HL-60 (cell line): ENCODE measurements around the gene STAT1.

Source experiments
- DNase-seq, 2 experiments: peaks; one replicate each; pipeline ENCODE4 v3.0.0-alpha.2; 2010 to 2020; ENCODE audit warnings: low read depth in 1 of 2, low spot score in 1 of 2
- H3K27ac ChIP-seq: fragments of 250-450 bp; sonication (Bioruptor Pico); replicated peaks from 2 replicates; pipeline ENCODE4 v1.5.1; 2020; ENCODE audit warnings: mild to moderate bottlenecking, moderate library complexity
- H3K27me3 ChIP-seq: fragments of 250-450 bp; sonication (Bioruptor Pico); 2 replicates; pipeline ENCODE4 v1.5.1; 2021; ENCODE audit warnings: mild to moderate bottlenecking, moderate library complexity; ENCODE audit not compliant: insufficient read depth, poor library complexity, severe bottlenecking
- H3K4me3 ChIP-seq: replicated peaks from 2 replicates; pipeline ENCODE4 v1.5.1; 2011; ENCODE audit warnings: mild to moderate bottlenecking, control low read depth, low read length; ENCODE audit not compliant: insufficient read depth
- CTCF ChIP-seq: IDR thresholded peaks from one replicate; pipeline ENCODE4 v1.5.1; 2011; ENCODE audit warnings: low read length, control low read depth, inconsistent platforms; ENCODE audit not compliant: insufficient read depth
- GABPA ChIP-seq: IDR thresholded peaks from 2 replicates; pipeline ENCODE4 v1.6.1; 2012; ENCODE audit warnings: low read depth
- POLR2AphosphoS5 ChIP-seq: IDR thresholded peaks from 2 replicates; pipeline ENCODE4 v1.6.1; 2012; ENCODE audit warnings: low read depth
- REST ChIP-seq: IDR thresholded peaks from 2 replicates; pipeline ENCODE4 v1.6.1; 2012; ENCODE audit warnings: low read depth; ENCODE audit not compliant: insufficient replicate concordance
- SPI1 ChIP-seq: IDR thresholded peaks from 2 replicates; pipeline ENCODE4 v1.6.1; 2012; ENCODE audit warnings: low read depth, mild to moderate bottlenecking, borderline replicate concordance

STAT1 gene

GRCh38 chr2:190935054-190935453, 78.9 kb downstream of the STAT1 start:
- no peak overlapping the region for H3K27ac ChIP-seq
- no peak overlapping the region for H3K4me3 ChIP-seq
- TF ChIP-seq SPI1 (no peak), CTCF (no peak), REST (no peak), POLR2AphosphoS5 (no peak), GABPA (no peak)
- DNase-seq: no peak
- no peaks in the 10 kb centered on the region for H3K27me3 ChIP-seq

- Histone ChIP-seq H3K27ac (no peak overlapping the region), H3K27me3 (no peaks in the 10 kb centered on the region), H3K4me3 (no peak overlapping the region)
- DNase-seq: no peak
- TF ChIP-seq POLR2AphosphoS5 (no peak), GABPA (no peak), CTCF (no peak)
Observed at GRCh38 chr2:190933361-190933760, 80.6 kb downstream of the STAT1 start.

- Histone ChIP-seq H3K4me3 (no peak overlapping the region), H3K27ac (no peak overlapping the region), H3K27me3 (no peaks in the 10 kb centered on the region)
- no peak for DNase-seq
- TF ChIP-seq POLR2AphosphoS5 (no peak), REST (no peak), CTCF (no peak), GABPA (no peak), SPI1 (no peak)
Observed at GRCh38 chr2:190932514-190932913, 81.5 kb downstream of the STAT1 start.

GRCh38 chr2:190930411-190930810, 83.6 kb downstream of the STAT1 start:
- Histone ChIP-seq H3K27ac (no peak overlapping the region), H3K27me3 (no peaks in the 10 kb centered on the region), H3K4me3 (no peak overlapping the region)
- DNase-seq: no peak
- TF ChIP-seq GABPA: no peak
- TF ChIP-seq SPI1: no peak
- TF ChIP-seq POLR2AphosphoS5: no peak
- TF ChIP-seq CTCF: no peak
- TF ChIP-seq REST: no peak
